ENCODE measurements around the gene C22orf15. TPM values are rescaled to one million over a fixed set of nuclear protein-coding genes. Genes with fewer than 3 reads are reported as not detected.

Gene C22orf15
- polyA plus RNA-seq, 3 donors: 2.2 to 3.7 (median 2.9) TPM

- DNase-seq: no peak
Observed at GRCh38 chr22:23787600-23787896, 24.8 kb downstream of the C22orf15 start.

GRCh38 chr22:23787910-23788309 lies 25.1 kb downstream of the C22orf15 start:
- DNase-seq: no peak

GRCh38 chr22:23789121-23789520 lies 26.3 kb downstream of the C22orf15 start:
- DNase-seq: no peak

- DNase-seq: no peak
Observed at GRCh38 chr22:23789638-23790037, 26.8 kb downstream of the C22orf15 start.

GRCh38 chr22:23790819-23791737 lies 28.3 kb downstream of the C22orf15 start:
- no peak for DNase-seq

- no peak for DNase-seq
Observed at GRCh38 chr22:23791738-23792645, 29.2 kb downstream of the C22orf15 start.

GRCh38 chr22:23793326-23793725 lies 30.5 kb downstream of the C22orf15 start:
- DNase-seq: no peak

- no peak for DNase-seq
Observed at GRCh38 chr22:23796461-23796860, 33.7 kb downstream of the C22orf15 start.

GRCh38 chr22:23800297-23801237 lies 37.8 kb downstream of the C22orf15 start:
- no peak for DNase-seq

GRCh38 chr22:23801238-23801821 lies 38.5 kb downstream of the C22orf15 start:
- DNase-seq: no peak

GRCh38 chr22:23801886-23802377 lies 39.1 kb downstream of the C22orf15 start:
- no peak for DNase-seq

GRCh38 chr22:23803001-23803819 lies 40.4 kb downstream of the C22orf15 start:
- no peak for DNase-seq

- no peak for DNase-seq
Observed at GRCh38 chr22:23804781-23805291, 42.0 kb downstream of the C22orf15 start.

- no peak for DNase-seq
Observed at GRCh38 chr22:23806837-23807236, 44.0 kb downstream of the C22orf15 start.

GRCh38 chr22:23812378-23812777 lies 49.6 kb downstream of the C22orf15 start:
- DNase-seq: no peak

All from renal pelvis (tissue), 4 donors.